Measurements from ENCODE around the gene LY6G5C.

LY6G5C gene

DNA sequence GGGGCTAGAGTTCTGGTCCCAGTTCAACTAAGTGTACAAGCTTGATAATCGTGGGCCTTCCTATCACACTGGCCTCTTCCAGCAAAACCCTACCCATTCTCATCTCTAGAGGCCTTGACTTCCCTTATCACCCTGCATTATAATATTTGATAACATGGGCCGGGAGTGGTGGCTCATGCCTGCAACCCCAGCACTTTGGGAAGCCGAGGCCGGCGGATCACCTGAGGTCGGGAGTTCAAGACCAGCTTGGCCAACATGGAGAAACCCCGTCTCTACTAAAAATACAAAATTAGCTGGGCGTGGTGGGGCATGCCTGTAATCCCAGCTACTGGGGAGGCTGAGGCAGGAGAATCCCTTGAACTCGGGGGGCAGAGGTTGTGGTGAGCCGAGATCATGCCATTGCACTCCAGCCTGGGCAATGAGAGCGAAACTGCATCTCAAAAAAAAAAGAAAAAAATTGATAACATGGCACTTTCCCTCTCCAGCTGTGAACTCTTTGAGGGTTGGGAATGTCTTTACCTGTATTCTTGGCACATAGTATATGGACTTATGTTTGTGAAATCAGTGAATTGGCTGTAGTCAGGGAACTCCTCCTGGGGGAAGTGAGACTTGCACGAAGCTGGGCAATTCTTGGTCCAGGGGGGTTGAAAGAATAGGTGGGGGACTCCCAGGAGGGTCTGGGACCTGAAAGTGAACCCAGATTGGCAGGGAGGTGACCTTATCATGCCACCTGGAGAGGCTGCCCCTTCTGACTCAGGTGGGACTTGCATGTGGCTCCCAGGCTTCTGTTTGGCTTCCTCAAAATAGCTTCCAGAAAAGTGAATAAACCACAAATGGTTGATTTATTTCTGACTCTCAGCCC is 19.4 kb downstream of the LY6G5C start:
- no peak for DNase-seq

DNA sequence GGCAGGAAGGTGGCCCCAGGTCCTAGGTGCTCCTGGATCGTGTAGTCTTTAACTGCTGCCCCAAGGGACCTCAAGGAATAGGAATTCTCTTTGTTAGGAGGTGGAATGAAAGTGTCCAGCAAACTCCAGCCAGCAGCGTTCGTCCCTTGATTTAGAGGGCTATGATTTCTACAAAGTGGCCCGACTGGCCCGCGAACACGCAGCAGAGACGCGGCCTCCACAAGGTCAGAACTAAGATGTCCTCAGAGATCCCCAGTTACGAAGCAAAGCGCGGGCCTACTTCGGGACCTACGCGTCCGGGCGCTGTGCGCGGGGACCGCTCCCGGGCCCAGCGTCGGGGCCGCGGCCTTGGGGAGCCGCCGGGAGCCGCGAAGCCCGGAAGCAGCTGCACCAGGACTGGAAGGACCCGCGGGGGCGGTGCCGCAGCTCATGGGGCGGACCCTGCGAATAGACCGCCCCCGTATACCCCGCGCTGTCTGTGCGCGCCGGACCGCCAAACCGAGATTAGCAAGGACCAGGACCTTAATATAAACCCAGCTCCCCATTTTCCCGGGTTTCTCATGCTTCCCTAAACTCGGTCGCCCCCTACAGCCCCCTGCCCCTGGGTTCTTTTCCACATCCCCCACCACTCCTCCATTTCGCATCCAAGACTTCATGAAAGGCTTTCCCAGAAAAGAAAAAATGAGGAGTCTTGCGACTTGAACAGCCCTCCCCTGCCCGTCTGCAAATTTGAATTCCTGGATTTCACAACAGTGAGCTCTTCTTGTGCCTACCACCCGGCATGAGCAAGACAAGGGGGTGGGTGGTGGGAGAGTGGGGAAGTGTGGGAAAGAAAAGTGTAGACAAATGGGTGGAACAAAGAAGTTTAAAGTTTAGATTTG is 20.2 kb downstream of the LY6G5C start, which contains the start of gene C6orf47:
C6orf47 (minus strand) TSS at position 398 of the 881 bp plus-strand sequence. CDS start 831 bp downstream, outside the sequence.
- peak; percentile 89 for DNase-seq

DNA sequence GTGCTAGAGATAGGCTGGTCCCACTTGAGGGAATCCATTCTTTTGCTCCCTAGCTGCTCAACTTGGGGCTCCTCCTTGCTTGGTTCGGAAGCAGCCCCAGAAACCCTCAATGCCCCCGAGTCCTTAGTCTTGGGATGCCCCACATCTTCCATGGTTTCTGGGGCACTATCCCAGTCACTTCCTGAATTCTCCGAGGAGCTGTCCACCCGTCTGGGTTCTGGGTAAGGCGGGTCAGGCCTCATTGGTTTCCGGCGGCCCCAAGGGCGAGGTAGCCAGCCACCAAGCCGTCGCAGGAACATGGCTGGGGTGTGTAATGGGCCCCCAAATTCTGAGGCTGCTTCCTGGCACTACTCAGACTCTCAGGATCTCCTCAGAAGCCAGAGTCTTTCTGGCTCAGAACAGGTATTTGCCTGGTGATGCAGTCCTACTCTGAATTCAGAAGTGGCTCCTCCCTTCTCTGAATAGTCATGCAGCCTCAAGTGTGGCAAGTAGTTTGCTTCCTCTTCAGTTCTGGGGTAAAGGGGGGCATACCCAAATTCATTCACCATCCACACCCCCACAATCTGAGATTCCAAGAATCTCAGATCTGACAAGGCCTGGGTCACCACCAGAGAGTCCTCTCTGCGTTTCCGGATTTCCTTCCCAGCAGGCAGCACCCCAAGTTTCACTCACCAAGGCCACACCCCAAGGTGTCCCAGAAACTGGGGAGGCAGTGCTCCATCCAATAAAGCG is 21.1 kb downstream of the LY6G5C start:
- DNase-seq = no peak

DNA sequence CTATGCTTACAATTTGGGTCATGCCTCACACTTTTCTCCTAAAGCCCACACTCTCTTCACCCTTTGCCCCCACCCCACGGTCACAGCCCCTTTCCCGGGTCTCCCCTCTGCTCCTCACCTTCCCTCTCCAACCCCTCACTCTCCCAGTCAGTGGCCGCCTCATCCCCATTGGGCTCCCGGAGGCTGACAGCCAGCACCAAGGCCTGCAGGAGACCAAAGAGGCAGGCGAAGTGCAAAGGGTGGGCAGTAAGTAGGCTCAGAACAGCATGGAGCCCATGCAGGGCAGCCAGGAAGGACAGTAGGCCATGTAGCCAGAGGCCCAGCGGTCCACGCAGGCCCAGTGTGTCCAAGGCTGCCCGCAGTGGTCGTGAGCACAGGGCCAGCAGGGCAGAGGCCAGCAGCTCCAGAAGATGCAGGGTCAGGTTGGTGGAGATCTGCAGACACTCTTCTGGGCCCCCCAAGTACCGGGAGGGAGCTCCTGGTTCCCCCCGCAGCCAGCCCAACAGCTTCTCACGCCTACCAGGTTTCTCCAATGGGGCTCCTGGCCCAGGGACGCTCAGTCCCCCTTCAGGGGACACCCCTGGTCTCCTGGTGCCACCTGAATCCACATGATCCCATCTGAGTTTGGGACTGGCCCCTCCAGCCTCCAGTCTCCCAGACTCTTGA is 21.8 kb downstream of the LY6G5C start:
- no peak for DNase-seq

DNA sequence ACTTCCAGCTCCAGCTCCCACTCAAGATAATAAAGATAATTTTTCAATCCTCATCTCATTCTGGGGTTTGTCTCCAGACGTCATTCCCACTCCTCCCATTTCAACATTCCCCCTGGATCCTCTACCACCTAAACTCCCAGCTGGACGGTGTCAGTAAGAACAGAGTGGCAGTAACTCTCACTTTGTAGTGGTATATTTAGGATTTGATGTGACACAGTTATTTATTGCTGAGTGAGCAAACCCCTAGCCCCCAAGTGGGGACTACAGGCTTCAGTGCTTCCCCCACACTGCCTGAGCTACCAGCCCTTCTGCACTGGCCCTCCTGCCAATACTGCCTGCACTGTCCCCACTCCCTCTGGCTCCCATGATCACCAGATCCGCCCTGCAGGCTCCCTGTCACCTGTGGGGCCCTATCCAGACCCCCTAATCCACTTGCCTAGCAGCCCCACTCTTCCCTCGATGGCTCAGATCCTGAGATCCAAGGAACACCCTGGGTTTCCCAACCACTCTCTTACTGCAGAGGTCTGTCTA is 22.6 kb downstream of the LY6G5C start:
- DNase-seq = no peak

DNA sequence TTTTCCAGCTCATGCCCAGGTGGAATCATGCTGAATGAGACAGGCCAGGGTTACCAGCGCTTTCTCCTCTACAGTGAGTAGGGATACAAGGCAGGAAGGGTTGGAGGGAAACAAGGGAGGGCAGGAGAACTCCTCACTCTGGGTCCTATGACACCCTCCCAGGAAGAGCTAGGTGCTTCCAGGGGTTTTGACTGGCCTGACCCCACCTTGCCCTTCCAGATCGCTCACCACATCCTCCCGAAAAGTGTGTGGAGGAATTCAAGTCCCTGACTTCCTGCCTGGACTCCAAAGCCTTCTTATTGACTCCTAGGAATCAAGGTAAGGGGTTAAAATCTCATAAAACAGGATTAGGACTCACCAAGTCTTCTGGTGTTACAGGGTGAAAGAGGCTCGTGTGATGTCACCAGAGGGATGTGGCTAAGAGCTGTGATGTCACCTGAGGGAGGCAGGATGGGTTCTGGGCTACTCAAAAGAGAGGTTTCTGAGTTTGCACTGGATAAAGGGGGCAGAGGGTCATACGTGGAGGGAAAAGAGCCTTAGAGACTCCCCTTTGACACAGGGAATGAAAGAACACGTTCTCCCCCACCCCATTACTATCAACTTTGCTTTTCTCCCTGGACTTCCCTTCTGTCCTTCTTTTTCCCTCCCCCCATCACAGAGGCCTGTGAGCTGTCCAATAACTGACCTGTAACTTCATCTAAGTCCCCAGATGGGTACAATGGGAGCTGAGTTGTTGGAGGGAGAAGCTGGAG is 23.3 kb downstream of the LY6G5C start:
- DNase-seq = no peak

DNA sequence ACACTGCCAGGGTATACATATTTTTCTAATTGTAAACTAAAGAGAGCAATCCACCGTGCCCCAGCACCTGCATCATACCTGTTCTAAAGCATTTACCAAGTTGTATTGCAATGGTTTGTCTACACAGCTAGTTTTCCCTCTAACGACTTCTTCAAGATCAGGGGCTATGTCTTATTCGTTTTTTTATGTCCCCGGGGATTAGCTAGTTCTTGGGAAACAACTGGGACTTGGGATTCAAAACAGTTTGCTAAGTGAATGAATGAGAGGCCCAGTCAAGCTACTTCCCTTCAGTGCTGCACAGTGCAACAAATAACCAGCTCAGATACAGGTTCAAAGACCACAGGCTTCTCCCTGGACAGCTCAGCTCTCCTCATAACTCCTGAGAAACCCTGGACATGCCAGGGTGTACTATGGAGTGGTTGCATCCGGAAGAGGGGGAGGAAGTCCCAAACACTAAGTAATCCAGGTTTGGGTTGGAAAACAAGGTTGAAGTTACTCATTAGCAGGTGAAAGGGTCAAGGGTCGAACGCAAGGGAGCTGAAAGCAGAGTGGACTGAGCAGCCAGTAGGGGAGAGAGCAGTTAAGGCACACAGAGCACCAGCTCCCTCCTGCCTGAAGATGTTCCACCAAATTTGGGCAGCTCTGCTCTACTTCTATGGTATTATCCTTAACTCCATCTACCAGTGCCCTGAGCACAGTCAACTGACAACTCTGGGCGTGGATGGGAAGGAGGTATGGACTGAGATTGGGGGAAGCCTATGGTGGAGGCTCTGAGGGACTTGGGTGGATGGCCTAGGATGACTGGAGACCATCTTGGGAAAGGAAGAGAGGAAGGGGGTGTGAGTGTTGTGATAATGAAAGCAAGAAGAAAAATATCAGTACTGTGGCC is 25.3 kb downstream of the LY6G5C start, which contains the start of gene APOM:
APOM (plus strand) TSS at position 546 of the 889 bp plus-strand sequence; CDS start at position 619, 73 bp downstream.
- no peak for DNase-seq

DNA sequence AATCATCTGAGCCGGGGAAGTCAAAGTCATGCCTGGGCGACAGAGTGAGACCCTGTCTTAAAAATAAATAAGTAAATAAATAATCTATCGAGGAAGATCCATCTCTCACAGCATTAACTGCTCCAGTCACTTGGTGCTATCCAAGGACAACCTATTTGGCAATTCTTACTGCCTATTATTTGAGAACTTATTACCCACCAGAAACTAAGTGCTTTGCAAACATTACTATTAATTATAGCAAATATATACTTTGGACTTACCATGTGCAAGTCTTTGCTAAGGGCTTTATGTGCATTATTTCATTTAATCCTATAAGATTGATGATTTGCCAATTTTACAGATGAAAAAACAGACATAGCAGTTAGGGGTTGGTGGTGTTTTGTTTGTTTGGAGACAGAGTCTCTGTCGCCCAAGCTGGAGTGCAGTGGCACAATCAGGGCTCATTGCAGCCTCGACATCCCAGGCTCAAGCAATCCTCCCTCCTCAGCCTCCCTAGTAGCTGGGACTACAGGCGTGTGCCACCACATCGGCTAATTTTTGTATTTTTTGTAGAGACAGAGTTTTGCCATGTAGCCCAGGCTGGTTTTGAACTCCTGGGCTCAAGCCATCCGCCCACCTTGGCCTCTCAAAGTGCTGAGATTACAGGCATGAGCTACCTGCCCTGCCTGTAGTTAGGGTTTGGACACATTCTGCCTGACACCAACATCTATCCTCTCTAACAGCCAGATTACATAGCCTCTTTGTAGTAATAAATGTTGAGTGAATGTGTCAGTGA is 26.1 kb downstream of the LY6G5C start:
- no peak for DNase-seq

DNA sequence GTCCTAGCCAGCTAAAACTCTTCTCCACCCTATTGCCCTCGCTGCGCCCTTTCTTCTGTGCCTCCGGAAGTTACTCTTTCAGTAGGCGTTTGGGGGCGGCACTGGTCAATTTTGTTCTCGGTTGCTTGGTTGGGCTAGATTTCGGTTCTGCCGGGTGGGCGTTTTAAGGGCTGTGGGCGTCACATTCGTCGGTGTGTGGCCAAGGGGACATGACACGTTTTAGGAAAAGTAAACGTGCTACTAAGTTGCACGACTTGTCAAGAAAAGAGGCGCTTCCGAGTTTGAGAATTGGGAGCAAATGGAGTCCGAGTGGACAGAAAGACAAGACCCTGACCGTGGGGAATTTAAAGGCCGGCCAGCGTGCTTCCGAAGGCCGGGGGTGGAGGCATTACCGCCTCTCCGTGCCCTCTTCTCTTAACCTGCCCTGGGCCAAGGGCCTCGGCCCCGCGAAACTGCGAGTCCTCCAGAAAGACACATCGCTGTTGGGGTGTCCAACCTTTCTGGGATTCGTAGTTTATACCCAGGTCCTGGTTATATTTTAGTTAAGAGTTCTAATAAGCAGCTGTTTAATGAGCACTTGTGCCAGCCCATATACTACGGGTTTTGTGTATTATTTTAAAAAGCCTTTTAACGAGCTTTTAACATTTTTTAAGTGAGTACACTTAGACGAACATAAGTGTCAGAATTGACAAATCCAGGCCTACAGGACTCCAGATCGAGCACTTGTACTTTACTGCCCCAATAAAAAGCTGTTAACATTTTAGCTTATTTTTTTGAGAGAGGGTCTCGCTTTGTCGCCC is 27.7 kb downstream of the LY6G5C start:
- DNase-seq = no peak

DNA sequence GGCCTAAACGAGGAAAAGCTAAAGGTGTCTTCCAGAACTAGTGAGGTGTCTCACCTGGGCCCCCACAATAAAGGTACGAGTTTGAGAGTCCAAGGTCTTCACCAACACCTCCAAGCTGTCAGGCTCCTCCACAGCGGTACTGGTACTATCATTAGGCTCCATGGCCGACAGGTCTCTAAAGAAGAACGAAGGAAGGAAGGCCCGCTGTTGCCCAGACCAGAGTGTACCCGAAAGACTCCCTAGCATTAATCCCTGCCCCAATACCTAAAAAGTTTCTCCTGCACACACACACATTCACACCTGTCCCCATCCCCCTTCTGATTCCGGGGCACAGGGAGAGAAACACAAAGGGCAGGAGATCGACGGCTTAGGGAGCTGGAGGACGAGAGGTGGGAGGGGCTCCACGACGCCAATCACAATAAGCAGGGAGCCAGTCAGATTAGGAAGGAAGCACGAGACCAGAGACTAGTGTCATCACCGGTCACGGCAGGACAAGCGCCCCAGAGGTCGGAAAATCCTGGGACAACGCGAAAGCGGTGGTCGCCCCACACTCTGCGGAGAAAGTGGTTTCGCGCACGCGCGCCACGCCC is 29.2 kb downstream of the LY6G5C start:
- DNase-seq = no peak

DNA sequence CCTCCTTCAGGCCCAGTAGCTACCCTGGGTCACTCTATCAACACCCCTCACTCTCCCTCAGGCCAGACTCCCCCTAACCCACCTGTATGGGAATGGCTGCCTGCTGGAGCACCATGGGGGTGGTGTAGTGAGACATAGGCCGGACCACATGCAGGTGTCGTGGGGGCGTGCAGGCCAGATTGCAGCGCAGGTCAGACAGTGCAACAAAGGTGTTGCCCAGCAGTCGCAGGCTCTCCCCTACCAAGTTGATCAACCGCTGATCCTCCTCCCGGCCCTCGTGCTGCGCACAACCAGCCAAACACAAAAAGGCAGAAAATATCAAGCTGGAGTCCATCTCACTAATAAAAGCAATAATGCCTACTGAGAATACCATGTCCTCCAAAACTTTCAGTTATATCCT is 35.5 kb downstream of the LY6G5C start:
- DNase-seq = no peak

DNA sequence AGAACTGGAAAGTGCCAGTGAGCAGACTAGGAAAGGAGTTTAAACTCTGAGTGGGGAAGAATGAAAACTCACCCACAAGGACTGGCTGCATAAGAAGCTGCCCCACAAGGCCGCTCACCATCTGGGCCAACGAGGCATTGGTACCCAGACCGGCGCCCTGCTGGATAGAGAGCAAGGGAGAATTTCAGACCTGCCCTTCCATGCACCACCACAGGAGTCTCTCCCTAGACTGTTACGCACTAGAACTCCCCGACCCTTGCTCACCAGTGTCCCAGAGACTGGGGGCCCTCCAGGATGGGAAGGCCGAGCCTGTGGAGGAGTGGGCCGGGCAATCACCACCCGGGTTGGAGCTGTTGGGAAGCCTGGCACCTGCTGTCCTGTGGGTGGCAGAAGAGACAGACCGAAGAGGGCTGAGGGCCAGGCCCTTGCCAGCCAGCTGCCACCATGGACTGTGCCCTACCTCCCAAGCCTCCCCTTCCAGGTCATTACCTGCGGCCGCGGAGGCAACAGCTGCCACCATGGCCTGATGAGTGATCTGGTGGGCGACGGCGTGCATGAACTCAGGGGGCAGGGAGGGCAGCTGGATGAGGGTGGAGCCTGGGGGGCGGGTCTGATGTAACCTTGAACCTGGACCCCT is 36.9 kb downstream of the LY6G5C start:
- DNase-seq = no peak

DNA sequence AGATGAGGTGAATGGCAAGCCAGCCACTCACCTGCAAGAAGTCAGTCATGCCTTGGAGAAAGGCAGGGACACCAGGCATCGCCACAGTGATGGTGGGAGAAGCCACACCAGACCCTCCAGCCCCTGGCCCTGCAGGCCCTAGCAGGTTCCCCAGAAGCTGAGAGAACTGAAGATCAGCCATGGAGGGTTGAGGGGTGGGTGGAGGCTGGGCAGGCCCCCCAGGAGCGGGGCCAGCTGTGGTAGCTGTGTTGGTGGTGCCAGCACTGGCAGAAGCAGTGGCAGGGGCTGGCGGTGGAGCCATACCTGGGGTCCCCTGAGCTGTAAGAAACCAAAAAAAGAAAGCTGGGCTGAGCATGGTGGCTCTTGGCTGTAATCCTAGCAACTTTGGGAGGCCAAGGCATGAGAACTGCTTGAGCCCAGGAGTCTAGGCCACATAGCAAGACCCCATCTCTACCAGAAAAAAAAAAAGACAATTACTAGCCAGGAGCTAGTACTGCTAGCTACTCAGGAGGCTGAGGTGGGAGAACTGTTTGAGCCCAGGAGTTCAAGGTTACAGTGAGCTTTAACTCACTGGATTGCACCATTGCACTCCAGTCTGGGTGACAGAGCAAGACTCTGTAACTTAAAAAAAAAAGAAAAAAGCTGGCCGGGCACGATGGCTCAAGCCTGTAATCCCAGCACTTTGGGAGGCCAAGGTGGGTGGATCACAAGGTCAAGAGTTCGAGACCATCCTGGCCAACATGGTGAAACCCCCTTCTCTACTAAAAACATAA is 37.9 kb downstream of the LY6G5C start:
- no peak for DNase-seq

DNA sequence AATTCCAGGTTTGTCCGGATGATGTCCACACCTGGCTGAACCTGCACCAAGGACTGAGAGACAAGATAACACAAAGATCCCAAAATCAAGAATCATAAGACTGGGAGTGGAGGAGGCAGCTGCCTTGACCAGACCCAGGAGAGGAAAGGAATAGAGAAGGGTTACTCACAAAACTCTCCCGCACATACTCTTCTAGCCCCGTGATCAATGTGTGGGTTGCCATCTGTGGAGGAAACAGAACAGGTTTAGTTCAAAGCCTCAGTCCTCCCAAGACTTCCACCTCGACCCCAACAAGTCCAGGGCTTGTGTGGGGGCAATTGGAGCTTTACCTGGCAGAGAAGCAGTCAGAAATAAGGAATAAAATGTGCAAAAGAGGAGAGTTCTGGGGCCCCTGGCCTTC is 39.5 kb downstream of the LY6G5C start:
- DNase-seq = no peak

DNA sequence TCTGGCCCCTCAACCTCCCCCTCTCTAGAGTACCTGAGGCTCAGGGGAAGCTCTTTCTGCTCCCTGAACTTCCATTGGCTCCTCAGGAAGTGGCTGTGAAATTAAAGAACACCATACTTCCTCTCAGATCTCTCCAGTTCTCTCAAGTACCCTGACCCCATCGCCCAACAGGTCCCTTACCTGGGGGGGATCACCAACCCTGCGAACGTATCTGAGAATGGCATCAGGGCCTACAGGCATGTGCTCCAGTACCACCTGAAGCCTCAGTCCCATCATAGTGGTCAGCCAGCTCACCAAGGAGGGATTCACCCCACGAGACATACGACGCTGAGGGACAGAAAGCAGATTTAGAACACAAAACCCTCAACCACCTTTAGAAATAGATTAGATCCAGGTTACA is 40.3 kb downstream of the LY6G5C start:
- DNase-seq = no peak

DNA sequence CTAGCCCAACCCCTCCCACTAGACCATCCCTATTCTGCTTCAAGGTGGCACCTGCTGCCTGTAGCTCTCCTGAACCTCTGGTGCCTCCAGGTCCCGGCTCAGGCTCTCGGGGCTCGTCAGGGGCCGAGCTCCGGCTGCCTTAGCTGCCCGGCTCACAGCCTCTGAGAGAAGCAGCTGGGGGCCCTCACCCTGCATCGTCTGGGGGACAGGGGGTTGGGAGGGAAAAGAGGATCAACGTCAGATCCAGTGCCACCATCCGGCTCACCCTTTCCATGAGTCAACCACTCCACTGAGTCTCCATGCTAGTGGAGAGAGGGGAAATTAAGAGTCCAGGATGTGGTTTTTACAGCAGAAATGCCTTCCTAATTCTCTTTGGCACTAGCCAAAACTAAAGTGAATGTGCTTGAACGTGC is 41.4 kb downstream of the LY6G5C start:
- DNase-seq = no peak

DNA sequence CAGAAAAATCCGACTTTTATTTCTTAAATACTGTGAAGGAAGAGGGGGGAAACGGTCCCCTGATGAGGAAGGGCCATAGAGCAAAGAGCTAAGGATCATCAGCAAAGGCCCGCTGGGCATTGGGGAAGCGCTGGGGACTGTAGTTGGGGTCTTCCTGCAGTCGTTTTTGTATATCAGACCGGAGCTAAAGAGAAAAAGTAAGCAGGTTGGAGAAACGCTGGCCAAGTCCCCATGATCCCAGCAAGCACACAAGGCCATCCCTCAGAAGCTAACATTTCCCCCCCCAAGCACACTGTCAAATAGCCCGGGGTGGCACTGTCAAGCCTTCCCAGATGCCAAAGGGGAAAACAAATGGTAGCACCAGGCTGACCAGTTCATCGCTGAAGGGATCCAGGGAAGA is 41.8 kb downstream of the LY6G5C start:
- DNase-seq = no peak

Data from activated CD8-positive, alpha-beta memory T cell treated with anti-CD3 and anti-CD28 coated beads for 24 hours (primary cell).